Mucosa of gallbladder (tissue), 1 donor: ENCODE measurements around the gene LYSMD3. TPM values are rescaled to one million over a fixed set of nuclear protein-coding genes. Genes with fewer than 3 reads are reported as not detected.

ENCODE experiments used
- DNase-seq: peaks from one replicate; pipeline ENCODE4 v3.0.0-alpha.2; 2020; ENCODE audit warnings: low spot score
- total RNA-seq: library from RNA; stranded (reverse); gene quantifications from one replicate; pipeline ENCODE4 v1.2.1, GENCODE V29; 2021
- donor health status: DM: no; HTN: no; CAD: no.

LYSMD3 gene
- total RNA-seq, 1 donor from 2014 or later = 18.7 TPM

- peak; percentile 48 for DNase-seq
Measured at GRCh38 chr5:90548069-90548593, 18.7 kb upstream of the LYSMD3 start.

- DNase-seq = no peak
Measured at GRCh38 chr5:90547072-90547536, 17.7 kb upstream of the LYSMD3 start.

GRCh38 chr5:90546216-90546837 is 16.9 kb upstream of the LYSMD3 start:
- no peak for DNase-seq

- DNase-seq = no peak
Measured at GRCh38 chr5:90545511-90545910, 16.1 kb upstream of the LYSMD3 start.

GRCh38 chr5:90542827-90543519 is 13.6 kb upstream of the LYSMD3 start:
- DNase-seq = no peak

GRCh38 chr5:90534922-90535321 is 5.5 kb upstream of the LYSMD3 start:
- no peak for DNase-seq

GRCh38 chr5:90533794-90534193 is 4.4 kb upstream of the LYSMD3 start:
- DNase-seq = no peak

GRCh38 chr5:90530736-90531487 is 1.5 kb upstream of the LYSMD3 start:
- no peak for DNase-seq

- peak; percentile 71 for DNase-seq
Measured at GRCh38 chr5:90529939-90530677, 724 bp upstream of the LYSMD3 start.

- DNase-seq = no peak
Measured at GRCh38 chr5:90528601-90529193, 687 bp downstream of the LYSMD3 start.

- DNase-seq = no peak
Measured at GRCh38 chr5:90519081-90519480, 10.3 kb downstream of the LYSMD3 start.

- no peak for DNase-seq
Measured at GRCh38 chr5:90518661-90519060, 10.7 kb downstream of the LYSMD3 start.

- no peak for DNase-seq
Measured at GRCh38 chr5:90514520-90514919, 14.9 kb downstream of the LYSMD3 start.

GRCh38 chr5:90510438-90510837 is 18.9 kb downstream of the LYSMD3 start:
- no peak for DNase-seq

- DNase-seq = no peak
Measured at GRCh38 chr5:90506221-90506620, 23.2 kb downstream of the LYSMD3 start.

- DNase-seq = no peak
Measured at GRCh38 chr5:90504743-90505142, 24.6 kb downstream of the LYSMD3 start.

- no peak for DNase-seq
Measured at GRCh38 chr5:90503596-90503995, 25.8 kb downstream of the LYSMD3 start.

GRCh38 chr5:90495146-90495545 is 34.2 kb downstream of the LYSMD3 start:
- no peak for DNase-seq

- DNase-seq = no peak
Measured at GRCh38 chr5:90494043-90494442, 35.3 kb downstream of the LYSMD3 start.

GRCh38 chr5:90488791-90489190 is 40.6 kb downstream of the LYSMD3 start:
- DNase-seq = no peak

- DNase-seq = no peak
Measured at GRCh38 chr5:90484540-90484939, 44.8 kb downstream of the LYSMD3 start.
